Stimulated activated naive CD4-positive, alpha-beta T cell (primary cell): ENCODE results near the gene MTMR11.
"Not testable (repeated sequence)": the region's sequence is repeated elsewhere in the genome, so short reads cannot be mapped to it uniquely, and the experiment has no call there.

Experiments
- DNase-seq, 6 experiments: peaks; one replicate each; lab custom pipeline; 2025; lab: John Stamatoyannopoulos, UW

Gene MTMR11

DNA sequence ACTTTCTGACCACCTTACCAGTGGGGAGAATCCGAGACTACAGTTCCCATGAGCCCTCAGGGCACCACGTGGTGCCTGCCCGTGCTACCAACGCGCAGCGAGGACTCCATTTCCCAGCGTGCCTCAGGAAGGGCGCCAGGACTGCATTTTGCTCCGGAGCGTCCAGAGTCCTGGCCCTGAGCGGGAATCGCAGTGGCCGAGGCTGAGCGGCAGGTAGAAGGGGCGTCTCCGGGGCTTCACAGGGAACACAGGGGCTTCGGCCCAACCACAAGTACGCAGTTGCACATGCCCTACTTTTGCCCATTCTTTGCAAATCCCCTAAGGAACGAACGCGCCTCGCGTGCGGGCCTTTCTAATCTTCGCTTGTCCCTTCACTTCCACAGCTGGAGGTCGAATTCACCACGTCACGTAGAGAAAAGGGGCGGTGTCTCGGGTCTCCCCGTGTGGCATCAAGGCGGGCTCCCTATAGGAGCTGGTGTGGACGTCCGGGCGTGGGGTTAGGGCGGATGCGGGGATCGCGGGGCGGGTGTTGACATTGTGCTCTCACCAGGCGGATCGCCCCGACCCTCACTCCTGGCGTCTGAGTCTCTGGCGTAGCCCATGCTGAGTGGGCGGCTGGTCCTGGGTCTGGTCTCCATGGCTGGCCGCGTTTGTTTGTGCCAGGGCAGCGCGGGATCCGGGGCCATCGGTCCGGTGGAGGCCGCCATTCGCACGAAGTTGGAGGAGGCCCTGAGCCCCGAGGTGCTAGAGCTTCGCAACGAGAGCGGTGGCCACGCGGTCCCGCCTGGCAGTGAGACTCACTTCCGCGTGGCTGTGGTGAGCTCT, 37.0 kb downstream of the MTMR11 start, which contains the start of gene BOLA1:
Gene BOLA1 (plus strand): TSS at position 109 of the 825 bp plus-strand sequence. CDS start 492 bp downstream, at position 601.
- peak; percentile 61 to 80 (median 75) for DNase-seq

DNA sequence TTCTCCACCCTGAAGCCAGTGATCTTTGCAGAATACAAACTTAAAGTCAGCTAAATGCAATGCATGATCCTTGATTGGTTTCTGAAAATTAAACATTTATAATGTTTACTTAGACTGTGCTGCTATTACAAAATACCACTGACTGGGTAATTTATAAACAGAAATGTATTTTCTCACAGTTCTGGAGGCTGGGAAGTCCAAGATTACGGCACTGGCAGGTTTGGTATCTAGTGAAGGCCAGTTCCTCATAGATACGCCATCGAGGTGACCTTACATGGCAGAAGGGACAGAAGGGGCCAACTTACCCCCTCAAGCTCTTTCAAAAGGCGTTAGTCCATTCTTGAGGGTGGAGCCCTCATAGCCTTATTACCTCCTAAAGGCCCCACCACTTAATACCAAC, 40.1 kb downstream of the MTMR11 start:
- DNase-seq, result no peak

DNA sequence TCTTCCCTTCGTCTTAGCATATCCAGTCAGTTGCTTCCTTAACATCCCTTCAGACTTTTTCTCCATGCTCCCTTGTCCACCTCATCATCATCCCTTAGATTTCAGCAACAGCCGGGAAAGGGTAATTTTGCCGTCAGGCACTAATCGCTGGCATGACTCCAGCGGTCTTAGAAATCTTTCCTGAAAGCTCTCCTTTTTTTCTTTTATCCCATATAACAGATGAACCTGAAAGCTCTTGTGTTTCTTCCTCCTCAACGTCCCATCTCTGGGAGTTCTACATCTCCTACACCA, 47.7 kb downstream of the MTMR11 start:
- DNase-seq, result no peak

DNA sequence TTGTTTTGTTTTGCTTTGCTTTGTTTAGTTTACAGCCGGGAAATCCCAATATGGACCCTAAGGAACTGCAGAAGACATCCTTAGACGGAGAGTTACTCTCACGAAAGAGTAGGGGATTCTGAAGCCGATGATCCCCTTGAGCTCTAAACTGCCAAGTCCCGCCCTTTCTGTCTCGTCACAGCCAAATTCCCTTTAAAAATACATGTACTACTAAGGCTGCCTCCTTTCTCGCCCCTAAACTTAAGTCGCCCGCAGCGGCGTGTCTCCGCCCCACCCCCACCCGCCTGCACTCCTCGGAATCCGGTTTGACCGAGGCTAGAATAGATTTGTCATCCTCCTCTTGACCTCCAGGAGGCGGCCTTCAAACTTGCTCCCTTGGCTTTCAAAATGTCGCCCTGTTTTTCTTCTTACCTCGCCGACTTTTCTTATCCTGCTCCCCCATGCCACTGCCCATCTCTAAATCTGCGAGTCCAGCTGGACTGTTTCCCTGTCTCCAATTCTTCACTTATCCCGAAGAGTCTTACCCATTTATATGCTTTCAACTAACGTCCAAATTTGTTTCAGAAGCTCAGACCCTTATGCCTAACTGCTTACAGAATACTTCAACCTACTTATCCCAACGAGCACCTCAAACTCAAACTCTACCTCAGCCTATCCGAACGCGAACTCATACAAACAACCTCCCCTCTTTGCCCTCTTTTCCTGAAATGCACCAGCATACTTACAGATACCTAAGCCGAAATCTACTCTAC, 48.3 kb downstream of the MTMR11 start:
- peak in 3 of 6 experiments; percentile 48 to 73 (median 56) for DNase-seq

DNA sequence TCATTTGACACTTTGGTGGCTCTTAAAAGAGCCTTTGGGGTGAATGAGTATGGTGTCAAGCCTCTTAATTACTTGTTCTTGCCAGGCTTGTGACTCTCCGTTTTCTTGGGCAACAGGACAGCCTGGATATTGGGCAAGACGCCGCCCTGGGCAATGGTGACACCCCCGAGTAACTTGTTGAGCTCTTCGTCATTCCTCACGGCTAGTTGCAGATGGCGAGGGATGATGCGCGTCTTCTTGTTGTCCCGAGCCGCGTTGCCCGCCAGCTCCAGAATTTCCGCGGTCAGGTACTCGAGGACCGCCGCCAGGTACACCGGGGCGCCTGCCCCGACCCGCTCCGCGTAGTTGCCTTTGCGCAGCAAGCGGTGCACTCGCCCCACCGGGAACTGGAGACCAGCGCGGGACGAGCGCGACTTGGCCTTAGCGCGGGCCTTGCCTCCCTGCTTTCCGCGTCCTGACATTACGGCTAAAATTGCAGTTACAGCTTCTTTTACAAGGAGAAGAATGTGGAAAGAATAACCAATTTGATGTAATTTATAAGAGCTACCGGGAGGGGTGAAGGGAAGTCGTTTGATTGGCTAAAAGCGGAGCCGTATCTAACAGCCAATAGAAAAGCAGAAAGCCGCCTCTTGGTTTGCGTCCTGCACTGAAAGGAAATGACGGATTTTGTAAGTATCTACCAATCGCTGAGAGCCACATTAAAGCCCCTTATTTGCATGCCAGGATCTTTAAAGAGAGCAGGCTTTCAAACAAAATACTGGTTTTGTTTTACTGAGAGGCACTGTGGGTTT, 49.0 kb downstream of the MTMR11 start:
- DNase-seq, result peak; percentile 67 to 95 (median 88)

DNA sequence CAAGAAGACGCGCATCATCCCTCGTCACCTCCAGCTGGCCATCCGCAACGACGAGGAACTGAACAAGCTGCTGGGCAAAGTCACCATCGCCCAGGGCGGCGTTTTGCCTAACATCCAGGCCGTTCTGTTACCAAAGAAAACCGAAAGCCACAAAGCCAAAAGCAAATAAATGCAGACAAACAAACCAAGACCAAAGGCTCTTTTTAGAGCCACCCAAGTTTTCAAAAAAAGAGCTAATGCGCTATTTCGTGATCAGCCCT, 49.6 kb downstream of the MTMR11 start:
- not testable (repeated sequence) for DNase-seq

DNA sequence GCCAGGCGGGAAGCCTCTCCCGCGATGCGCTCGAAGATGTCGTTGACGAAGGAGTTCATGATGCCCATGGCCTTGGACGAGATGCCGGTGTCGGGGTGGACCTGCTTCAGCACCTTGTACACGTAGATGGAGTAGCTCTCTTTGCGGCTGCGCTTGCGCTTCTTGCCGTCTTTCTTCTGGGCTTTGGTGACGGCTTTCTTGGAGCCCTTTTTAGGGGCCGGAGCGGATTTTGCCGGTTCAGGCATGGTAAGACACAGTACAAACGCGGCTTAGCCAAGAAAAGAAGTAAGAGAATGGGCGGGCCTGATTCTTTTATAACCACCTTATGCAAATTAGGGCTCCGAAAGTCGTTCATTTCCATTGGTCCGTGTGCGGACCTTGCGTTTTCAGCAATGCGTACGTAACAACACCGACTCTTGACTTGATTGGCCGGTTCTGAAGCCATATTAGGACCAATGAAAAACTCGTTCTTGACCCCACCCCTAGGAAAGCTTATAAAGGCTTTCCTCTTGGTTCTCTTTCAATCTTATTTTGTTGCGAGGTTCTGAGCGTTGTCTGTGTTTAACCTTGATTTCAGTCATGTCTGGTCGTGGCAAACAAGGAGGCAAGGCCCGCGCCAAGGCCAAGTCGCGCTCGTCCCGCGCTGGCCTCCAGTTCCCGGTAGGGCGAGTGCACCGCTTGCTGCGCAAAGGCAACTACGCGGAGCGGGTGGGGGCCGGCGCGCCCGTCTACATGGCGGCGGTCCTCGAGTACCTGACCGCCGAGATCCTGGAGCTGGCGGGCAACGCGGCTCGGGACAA, 50.1 kb downstream of the MTMR11 start:
- peak; percentile 76 to 99 (median 92) for DNase-seq

DNA sequence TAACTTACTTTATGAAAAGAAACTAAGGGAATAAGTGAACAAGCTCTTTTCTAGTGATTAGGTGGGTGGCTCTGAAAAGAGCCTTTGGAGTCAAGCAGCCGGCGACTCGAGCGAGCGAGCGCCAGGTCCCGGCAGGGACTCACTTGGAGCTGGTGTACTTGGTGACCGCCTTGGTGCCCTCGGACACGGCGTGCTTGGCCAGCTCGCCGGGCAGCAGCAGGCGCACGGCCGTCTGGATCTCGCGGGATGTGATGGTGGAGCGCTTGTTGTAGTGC, 50.6 kb downstream of the MTMR11 start:
- peak in 2 of 6 experiments; percentile 71 to 85 for DNase-seq

DNA sequence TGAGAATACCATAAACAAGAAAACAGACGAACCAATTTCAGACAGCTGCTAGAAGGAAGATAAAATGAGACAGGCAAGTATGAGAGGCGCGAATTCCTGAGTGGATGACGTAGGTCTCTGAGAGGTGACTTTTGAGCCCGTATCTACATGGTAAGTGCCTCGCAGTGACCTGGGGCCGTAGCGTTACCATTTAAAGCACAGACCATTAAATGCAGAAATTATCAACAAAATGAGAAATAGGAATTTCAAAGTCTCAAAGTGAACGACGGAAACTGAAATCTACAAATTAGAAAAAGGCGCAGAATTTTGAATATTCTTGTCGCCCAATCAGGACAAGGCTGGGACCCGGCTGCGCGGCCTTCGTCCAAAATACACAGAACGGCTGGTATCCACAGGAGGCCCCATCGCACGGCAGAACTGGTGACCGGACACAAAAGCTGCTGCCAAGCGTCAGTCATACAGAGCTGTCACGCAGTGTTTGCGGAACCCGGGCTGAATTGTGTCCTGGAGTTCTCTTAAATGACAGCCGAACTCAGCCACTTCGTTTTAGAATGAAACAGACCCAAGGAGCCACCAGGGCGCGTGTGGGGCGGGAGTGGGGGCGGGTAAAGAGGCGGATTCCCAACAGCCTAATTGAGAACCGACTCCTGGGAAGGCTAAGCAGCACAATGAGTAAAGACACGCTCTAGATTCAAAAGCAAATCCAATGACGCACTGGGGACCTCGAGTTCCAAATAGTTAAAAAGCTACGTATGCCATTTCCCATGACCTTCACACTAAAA, 51.1 kb downstream of the MTMR11 start:
- peak; percentile 49 to 83 (median 64) for DNase-seq

DNA sequence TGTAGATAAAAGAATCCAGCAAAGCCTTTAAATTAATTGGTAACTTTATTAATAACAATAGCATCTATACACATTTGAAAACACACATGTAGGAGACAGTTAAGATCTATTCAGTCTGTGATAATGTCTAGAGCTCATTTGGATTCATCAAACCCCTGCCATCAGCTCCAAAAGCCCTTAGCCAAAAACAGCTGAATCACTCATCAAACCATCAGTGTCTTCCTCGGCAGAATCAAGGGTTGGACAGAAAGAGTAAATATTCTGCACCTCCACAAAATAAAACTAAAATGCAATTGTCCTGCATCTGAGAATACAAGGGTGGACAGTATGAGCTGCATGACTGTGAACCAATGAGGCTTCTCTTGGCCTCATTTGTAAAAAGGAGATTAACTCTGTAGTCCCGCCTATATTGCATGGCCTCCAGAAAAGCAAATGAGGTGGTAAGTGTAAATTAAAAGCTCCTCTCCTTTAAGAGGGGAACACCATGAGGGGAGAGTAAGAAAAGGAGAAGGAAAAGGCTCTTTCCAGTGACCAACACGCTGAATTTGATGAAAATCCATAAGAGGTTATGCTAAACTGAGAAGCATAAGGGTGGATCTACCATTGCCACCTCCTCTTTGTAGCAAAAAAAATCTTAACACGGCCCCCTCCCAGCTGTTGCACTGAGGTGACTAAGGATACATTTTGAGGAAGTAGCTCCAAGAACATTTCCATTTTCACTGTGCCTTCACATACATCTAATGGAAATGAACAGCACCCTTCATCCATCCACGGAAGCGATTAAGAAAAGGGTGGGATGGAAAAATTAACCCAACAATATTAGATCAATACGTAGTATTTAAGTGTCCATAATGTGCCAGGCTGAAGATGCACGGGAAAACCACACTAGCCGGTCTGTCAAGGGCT, 52.0 kb downstream of the MTMR11 start:
- DNase-seq, result peak in 1 of 6 experiments; percentile 29

DNA sequence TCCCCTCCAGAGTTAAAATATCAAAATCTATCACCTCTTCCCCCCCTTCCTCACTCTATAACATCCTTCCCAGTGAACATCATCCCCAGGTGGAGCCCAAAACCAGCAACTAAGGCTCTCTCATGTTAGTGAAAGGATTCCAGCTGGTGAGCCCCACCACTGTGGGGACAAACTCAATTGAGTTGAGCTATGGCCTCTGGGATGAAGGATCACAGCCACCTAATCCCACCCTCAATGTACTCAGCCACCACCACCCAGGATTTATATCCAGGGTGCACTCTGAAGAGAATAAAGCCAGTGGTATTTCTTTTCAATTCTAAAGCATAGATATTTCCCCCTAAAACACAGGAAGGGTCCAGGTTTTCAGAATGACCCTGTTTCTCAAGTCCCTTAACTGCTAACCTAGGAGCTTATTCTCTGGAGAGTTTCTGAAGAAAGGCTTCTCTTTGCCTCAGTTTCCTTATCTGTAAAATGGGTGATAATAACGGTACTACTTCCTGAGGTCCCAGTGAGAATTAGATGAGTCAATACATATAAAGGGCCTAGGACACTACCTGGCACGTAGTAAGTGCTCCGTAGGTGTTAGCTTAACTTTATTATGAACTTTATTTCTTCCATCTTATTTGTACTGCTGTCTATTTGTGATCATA, 53.0 kb downstream of the MTMR11 start:
- DNase-seq, result no peak

DNA sequence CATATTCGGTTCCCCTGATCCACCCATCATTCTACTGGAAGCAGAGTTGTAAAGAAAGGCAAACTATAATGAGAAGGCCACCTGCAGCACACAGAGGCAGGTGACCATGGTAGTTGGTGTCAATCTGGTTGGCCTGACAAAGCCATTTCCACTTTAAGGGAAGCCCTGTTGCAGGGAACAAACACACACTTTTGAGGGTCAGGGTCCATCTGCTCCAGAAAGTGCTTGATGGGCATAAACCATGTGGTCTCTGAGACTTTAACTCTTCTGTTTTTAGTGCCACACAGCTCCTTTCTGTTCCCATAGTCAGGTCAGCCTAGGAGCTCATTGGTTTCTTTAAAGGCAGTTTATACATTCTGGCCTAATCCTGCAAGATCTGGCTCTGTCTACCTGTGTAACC, 54.8 kb downstream of the MTMR11 start:
- no peak for DNase-seq

DNA sequence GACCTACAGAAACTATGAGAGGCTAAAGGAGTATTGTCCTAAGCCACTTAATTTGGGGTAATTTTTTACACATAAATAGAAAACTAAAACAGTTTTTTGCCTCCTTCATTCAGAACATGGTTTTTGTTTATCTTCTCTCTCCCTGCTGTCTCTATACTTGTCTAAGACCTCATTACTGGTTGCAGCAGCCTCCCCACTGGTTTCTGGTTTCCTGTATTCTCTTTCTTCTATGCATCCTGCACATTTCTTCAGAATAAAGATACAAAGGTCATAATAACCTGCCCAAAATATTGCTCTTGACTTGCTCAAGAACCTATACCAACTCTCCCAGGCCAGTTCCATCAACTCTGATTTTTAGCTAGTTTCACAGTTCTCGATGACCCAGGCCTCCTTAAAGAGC, 57.1 kb downstream of the MTMR11 start:
- DNase-seq, result peak in 4 of 6 experiments; percentile 9 to 68 (median 61)
